NCI-H524 (cell line): Measurements from ENCODE around the gene HEPACAM2.

ENCODE experiments used
- DNase-seq, 2 experiments: peaks; one replicate each; lab custom pipeline; 2025; lab: John Stamatoyannopoulos, UW

Gene HEPACAM2

GRCh38 chr7:93202594-93203250 is 23.5 kb downstream of the HEPACAM2 start:
- peak in 1 of 2 experiments; percentile 48 for DNase-seq

GRCh38 chr7:93198472-93198871 is 27.8 kb downstream of the HEPACAM2 start:
- peak in 1 of 2 experiments; percentile 33 for DNase-seq

GRCh38 chr7:93196336-93196735 is 29.9 kb downstream of the HEPACAM2 start:
- DNase-seq: no peak

GRCh38 chr7:93194386-93194785 is 31.9 kb downstream of the HEPACAM2 start:
- DNase-seq: no peak

GRCh38 chr7:93188870-93189634 is 37.2 kb downstream of the HEPACAM2 start:
- DNase-seq: no peak

- no peak for DNase-seq
Measured at GRCh38 chr7:93185303-93186027, 40.8 kb downstream of the HEPACAM2 start.

- DNase-seq: no peak
Measured at GRCh38 chr7:93179173-93179572, 47.1 kb downstream of the HEPACAM2 start.

- peak in 1 of 2 experiments; percentile 61 for DNase-seq
Measured at GRCh38 chr7:93178213-93178612, 48.1 kb downstream of the HEPACAM2 start.

- DNase-seq: no peak
Measured at GRCh38 chr7:93176992-93177580, 49.2 kb downstream of the HEPACAM2 start.

- no peak for DNase-seq
Measured at GRCh38 chr7:93175219-93175618, 51.0 kb downstream of the HEPACAM2 start.

GRCh38 chr7:93172683-93173082 is 53.6 kb downstream of the HEPACAM2 start:
- no peak for DNase-seq

GRCh38 chr7:93171606-93172226 is 54.6 kb downstream of the HEPACAM2 start:
- no peak for DNase-seq

GRCh38 chr7:93165447-93165846 is 60.8 kb downstream of the HEPACAM2 start:
- DNase-seq: no peak

- no peak for DNase-seq
Measured at GRCh38 chr7:93164766-93165165, 61.5 kb downstream of the HEPACAM2 start.

GRCh38 chr7:93161181-93161762 is 65.0 kb downstream of the HEPACAM2 start:
- no peak for DNase-seq

GRCh38 chr7:93160410-93160809 is 65.9 kb downstream of the HEPACAM2 start:
- DNase-seq: no peak

GRCh38 chr7:93159490-93159889 is 66.8 kb downstream of the HEPACAM2 start:
- no peak for DNase-seq

GRCh38 chr7:93156884-93157283 is 69.4 kb downstream of the HEPACAM2 start:
- DNase-seq: no peak

- DNase-seq: no peak
Measured at GRCh38 chr7:93150200-93150835, 76.0 kb downstream of the HEPACAM2 start.

- DNase-seq: no peak
Measured at GRCh38 chr7:93148727-93149126, 77.5 kb downstream of the HEPACAM2 start.

GRCh38 chr7:93148144-93148543 is 78.1 kb downstream of the HEPACAM2 start, which contains the start of gene SAMD9L:
SAMD9L (minus strand) TSS chr7:93148385; CDS start chr7:93135971, 12,414 bp downstream.
- DNase-seq: no peak
